HG02943 (cell line): ENCODE results near the gene CX3CL1.

Experiments
- ATAC-seq: cut with Tn5 transposase; IDR thresholded peaks from one replicate; pipeline ENCODE4 v1.9.1; 2021; ENCODE audit warnings: mild to moderate bottlenecking, low read depth, moderate library complexity; ENCODE audit not compliant: unreplicated experiment

The CX3CL1 gene

GRCh38 chr16:57401943-57402640 lies 29.8 kb downstream of the CX3CL1 start:
- no peak for ATAC-seq

DNA sequence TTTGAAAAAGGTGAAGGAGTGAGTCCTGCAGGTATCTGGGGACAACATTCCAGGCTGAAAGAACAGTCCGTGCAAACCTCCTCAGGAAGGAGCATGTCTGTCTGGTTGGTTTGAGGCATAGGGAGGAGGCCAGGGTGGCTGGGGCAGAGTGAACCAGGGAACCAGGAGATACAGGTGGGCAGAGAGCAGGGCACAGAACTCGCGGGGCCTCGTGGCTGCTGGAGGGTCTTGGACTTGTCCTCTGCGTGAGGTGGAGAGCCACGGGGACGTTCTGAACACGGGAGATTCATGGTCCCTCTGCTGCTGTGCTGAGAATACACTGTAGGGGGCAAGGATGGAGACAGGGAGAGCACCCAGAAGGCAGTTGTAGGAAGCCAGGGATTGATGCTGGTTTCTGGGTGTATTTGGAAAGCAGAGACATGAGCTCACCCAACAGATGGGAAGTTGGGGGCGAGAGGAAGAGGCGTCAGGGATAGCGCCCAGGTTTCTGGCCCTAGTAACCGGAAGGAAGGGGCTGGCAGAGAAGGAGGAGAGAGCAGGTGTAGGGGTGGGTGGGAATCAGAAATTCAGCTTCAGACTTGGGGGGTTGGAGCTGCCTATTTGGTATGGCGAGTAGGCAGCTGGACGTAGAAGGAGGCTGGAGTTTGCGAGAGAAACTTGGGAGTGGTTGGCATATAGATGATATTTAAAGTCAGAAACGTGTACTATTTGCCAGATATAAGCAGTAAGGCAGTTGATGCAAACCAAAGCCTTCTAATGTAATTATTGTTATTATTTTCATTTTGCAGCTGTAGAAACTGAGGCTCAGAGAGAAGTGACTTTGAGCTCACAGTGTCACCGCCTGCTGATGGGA lies 31.9 kb downstream of the CX3CL1 start, which contains the start of gene CCL17:
Gene CCL17, plus strand, starts transcription at position 803 of the 853 bp plus-strand sequence. CDS start 9,166 bp downstream, outside the sequence.
- ATAC-seq = no peak

GRCh38 chr16:57405097-57405496 lies 32.8 kb downstream of the CX3CL1 start:
- no peak for ATAC-seq

- ATAC-seq = no peak
These were observed 34.6 kb downstream of the CX3CL1 start for GRCh38 chr16:57406881-57407280.

GRCh38 chr16:57407521-57408353 lies 35.4 kb downstream of the CX3CL1 start:
- ATAC-seq = no peak

GRCh38 chr16:57409065-57409464 lies 36.8 kb downstream of the CX3CL1 start:
- ATAC-seq = no peak

- ATAC-seq = no peak
These were observed 37.7 kb downstream of the CX3CL1 start for GRCh38 chr16:57409870-57410587.

DNA sequence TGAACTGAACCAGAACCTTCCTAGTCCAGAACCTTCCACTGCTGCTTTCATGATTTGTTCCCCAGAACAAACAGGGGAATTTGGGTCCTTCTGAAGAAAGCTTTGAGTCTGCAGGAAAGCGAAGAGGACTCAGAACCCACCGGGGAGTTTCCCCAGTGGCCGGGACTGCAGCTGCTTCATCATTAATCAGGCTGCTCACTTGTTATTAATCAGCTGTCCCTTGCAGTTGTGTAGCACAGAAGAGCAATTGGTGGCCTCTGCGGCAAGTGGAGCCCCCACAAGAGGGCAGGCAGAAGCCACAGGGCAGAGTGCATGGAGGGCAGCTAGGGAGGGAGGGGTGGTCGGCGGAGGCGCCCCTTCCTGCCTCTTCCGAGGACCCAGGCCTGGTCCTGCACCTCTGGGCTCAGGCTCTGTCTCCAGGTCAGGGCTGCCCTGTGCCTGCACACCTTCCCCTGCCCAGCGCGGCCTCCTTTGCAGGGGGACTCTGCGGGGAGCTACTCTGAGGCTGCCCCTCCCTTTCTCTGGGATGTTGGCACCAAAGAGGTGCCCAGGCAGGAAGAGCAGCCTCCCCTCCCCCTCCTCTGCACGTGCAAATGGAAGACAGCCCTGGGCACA lies 39.2 kb downstream of the CX3CL1 start:
- no peak for ATAC-seq

DNA sequence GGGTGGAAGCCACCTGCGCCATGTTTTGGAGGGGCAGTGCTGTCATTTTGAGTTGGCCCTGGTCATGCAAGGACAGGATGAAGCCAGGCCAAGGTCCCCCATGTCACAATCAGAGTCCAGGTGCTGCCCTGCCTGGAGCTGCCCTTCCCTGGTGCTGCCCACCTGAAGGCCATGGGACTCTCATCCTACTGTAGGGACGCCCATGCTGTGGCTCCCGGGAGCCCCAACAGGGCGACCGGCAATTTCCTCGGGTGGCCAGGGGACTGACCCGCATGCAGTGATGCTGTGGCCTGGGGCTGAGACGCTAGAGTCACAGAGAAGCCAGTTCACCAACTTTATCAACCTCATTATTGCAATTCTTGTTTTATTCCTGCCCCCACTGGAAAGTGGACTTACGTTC lies 40.3 kb downstream of the CX3CL1 start:
- ATAC-seq = no peak

DNA sequence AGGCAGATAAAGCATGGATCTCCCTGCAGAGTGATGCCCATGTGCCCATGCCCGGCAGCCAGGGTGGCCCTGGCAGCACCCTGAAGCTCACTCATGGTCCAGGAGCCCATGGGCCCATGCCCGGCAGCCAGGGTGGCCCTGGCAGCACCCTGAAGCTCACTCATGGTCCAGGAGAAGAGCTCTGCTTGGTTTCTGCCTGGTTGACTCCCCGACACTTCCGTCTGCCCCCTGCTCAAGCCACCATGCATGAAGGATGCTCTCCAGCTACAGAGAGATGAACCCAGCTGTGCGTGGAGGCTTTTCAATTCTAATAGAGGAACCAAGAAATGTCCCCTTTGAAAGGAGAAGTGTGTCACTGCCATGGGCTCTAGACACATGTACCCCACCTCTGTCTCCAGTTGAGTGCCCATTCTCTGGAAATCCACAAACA lies 41.0 kb downstream of the CX3CL1 start:
- peak; percentile 58 for ATAC-seq

DNA sequence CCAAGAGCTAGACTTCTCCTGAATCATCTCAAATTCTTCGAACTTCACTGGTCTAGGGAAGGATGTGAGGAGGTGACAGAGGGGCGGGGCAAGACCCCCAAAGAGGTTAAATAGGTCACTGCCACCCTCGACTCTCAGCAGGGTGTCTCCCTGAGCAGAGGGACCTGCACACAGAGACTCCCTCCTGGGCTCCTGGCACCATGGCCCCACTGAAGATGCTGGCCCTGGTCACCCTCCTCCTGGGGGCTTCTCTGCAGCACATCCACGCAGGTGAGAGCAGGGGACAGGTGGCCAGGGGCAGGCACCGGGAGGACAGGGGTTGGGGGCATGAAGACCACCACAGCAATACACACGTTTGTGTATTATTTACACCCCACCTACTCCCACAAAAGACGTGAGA lies 41.4 kb downstream of the CX3CL1 start:
- peak; percentile 15 for ATAC-seq

DNA sequence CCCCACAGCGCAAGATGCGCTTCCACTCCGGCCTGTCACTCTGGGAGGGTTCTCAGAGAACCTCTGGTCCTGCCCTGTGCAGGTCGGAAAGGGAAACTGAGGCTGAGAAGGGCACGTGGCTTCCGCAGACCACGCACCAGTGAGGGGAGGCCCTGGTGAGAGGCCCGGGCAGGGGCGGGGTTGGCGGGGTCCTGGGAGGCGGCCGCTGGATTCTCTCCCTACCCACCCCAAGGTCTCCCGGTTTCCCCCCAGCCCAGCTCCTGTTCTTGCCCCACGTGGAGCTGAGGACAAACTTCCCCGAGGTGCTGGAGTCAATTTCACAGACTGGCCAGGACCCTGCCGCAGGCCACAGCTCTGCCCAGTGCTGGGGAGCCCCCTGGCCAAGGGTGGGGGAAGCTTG lies 43.8 kb downstream of the CX3CL1 start:
- ATAC-seq = no peak

- no peak for ATAC-seq
These were observed 47.2 kb downstream of the CX3CL1 start for GRCh38 chr16:57419506-57419905.

DNA sequence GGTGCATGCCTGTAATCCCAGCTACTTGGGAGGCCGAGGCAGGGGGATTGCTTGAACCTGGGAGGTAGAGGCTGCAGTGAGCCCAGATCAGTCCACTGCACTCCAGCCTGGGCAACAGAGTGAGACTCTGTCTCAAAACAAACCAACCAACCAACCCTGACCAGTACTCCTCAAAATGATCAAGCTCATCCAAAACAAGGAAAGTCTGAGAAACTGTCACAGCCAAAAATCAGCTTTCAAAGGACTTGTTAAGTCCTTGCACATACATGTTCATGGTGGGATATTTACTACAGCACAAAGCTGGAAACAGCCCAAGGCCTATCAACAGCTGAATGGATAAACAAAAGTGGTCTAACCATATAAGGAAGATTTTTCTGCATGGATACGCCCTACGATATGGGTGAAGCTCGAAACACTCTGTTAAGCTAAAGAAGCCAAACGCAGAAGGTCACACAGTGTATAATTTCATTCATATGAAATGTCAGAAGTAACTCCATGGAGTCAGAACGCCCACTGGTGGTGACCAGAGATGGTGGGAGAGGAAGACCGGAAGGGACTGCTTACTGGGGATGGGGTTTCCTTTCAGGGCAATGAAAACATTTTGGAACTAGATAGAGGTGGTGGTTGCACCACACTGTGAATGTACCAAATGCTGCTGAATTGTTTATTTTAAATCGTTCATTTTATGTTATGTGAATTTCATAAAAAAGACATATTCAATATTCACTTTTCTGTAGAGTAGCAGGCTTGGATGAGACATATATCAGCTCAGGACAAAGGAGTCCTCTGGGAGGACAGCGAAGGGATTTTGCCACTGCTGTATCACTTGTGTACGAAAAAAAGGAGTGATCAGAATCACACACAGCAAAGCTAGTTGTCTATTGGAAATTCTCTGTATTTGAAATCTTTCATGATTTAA lies 50.0 kb downstream of the CX3CL1 start:
- no peak for ATAC-seq

DNA sequence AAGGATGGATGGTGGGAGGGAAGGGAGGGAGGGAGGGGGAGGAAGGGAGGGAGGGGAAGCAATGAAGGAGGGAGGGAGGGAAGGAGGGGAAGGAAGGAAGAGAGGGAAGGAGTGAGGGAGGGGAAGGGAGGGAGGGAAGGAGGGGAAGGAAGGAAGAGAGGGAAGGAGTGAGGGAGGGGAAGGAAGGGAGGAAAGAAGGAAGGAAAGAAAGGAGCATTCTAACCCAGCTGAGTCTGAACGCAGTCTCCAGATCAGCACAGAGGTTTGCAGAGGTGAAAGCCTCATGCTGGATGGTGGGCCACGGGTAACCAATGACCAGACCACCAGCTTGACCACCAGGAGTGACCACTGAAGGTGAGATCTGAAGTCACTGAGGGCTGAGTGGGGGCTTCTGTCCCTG lies 50.9 kb downstream of the CX3CL1 start:
- ATAC-seq = no peak

DNA sequence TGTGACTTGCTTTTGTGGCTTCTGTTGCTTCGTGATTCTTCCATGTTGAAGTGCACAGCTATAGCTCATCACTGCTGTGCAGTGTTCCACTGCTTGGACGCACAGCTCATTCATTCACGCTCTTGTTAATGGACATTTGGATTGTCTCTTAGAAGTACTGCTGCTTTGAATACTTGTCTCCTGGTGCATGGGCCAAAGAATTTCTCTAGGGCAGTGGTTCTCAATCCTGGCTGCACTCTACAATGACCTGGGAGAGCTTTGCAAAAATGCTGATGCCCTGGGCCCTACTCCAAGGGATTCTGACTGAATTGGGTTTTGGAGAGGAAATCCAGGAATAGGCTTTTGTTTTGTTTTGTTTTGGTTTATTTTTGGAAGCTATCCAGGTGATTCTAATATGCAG lies 52.3 kb downstream of the CX3CL1 start:
- no peak for ATAC-seq

DNA sequence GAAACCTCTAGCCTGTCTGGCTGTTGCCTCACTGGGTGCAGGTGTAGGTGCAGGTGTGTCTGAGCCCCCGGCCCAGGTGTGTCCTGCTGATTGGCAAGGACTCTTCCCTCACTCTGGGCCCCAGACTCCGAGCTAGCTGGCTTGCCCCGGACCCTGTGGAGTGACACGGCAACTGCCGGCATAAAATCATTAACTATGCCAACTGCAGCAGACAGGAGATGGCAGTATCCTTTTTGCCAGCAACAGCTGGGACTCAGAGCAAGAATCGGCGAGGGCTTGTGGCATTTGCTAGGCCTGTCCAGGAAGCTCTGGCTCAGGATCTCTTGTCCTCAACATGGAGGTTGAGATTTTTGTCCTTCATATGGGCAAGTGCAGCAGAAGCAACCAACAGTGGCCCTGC lies 54.1 kb downstream of the CX3CL1 start:
- ATAC-seq = no peak

- ATAC-seq = no peak
These were observed 55.0 kb downstream of the CX3CL1 start for GRCh38 chr16:57427307-57427706.

DNA sequence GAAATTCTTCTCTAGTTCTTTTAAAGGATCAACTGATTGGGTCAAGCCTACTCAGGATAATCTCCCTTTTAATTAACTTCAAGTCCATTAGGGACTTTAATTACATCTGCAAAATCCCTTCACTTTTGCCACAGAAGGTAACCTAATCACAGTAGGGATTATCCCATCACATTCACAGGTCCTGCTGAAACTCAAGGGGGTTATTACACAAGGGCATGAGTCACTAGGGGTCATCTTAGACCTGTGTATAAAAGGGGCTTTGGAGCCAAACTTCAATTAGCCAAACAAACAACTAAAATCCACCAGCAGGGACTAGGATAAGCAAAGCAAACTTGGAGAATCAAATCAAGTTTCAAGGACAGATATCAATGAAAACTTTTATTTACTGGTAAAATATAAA lies 55.5 kb downstream of the CX3CL1 start:
- no peak for ATAC-seq
